GM18526 (cell line): ENCODE measurements around the gene CCDC120.

ENCODE experiments used
- POLR2A ChIP-seq: IDR thresholded peaks from 3 replicates; pipeline ENCODE4 v1.6.1; 2011; ENCODE audit not compliant: insufficient read length; ENCODE audit errors: extremely low read depth

CCDC120 gene

DNA sequence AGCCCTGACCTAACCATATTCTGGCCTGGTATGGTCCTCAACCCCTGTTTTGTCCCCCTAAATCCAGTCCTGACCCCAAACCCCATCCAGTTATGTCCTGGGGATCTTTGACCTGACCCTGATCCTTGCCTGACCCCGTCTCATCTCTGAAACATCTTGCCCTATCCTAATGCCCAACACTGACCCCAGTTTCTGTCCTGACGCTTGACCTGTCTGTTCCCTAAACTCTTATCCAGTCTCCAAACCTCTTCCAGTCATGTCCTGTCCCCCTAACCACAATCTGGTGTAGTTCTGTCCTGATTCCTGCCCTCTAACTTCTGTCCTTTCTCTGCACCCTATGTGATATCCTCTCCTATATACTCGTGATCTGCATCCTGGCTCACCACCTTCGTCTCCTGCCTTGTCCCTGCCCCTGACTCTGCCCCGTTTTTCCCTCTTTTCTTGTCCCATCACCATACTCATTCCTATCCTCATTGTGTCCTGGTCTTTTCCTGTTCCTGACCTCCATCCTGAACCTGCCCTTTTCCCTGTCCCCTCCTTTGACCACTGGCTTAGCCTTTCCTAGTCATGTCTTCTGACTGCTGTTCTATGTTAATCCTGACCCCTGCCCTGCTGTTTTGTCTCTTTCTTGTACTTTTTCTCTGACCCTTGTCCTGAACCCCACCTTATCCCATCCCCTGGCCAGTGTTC is 4.6 kb upstream of the CCDC120 start:
- no peak for TF ChIP-seq POLR2A

DNA sequence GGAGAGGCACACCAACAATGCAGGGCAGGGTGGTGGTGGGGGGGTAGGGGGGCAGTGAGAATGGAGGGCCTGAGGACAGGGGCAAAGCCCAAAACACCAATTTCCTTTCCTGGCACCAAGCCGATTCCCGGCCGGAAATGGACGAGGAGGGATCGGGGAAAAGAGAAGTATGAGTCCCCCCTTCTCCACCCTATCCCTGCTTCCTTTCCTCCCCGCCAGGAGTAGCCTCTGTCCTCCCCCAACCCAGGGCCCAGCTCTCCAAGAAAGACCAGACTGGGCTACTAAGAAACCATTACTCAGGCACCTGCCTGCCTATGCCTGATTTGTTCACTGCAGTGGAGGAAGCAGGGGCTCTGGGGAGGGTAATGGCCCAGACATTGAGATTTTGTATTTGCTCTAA is 402 bp downstream of the CCDC120 start:
- no peak for TF ChIP-seq POLR2A

DNA sequence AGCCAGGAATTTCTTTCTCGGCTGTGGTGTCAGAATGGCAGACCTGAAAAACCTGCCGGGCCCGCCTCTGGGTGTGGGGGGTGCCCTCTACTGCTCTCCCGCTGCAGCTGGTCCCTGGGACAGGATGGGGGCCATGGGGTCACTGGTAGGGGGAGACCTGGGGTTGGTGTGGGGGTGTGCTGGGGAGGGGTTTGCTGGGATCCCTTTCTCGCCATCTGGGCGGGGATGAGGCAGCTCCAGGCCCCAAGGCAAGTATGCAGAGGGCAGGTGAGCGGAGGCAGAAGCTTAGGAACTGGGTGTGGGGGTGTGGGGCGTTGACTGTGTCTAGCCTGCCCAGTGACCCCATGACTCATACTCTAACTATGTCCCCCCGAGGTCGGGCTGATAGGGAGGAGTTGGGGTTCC is 884 bp downstream of the CCDC120 start:
- TF ChIP-seq POLR2A = no peak

DNA sequence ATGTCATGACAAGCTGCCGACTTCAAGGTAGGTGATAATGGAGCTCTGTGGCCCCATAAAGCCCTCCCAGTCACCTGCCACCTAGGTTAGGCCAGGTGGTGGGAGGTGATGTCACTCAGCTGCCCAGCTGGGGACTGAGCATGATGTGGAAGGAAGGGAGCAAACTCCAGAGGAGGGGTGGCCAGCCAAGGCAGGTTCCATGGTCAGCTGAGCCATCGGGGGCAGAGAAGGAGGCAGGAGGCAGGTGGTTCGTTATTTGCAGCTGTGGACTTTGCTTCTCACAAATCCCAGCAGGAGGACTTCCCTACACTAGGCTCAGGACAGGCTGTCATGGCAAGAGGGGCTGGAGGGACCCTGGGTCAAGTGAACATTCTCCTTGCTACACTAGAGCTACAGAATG is 2.1 kb downstream of the CCDC120 start:
- no peak for TF ChIP-seq POLR2A

DNA sequence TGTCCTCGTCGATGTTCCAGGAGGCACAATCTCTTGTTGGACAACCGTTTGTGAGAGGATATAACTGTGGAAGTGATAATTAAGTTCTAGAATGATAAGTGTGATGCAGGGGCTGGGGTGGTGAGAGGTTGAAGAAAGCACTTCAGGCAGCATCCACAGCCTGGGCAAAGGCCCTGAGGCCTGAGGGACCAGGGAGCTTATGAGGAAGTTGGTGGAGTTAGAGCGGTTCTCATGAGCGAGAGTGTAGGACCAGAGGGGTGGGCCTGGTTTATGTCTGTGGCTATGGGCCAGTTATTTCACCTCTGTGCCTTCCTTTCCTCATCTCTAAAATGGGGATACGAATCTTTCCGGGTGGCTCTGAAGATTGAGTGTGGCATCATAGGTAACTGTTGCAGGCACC is 2.7 kb downstream of the CCDC120 start:
- TF ChIP-seq POLR2A = no peak

DNA sequence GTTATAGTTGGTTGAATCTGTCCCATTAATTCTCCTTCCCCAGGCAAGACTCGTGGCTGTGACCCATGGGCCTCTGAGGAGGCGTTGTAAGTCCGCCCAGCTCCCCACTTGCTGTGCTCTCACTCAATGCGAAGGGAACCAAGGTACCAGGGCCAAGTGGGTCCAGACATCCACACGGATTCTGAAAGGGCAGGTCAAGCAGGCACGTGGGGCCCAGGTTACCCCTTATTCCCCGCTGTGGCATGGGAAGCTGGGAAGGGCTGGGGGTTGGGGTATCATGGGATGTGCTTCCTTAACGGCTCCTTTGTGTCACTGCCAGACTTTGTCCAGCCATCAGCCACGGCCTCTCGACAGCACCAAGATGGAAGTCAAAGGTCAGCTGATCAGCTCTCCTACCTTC is 3.1 kb downstream of the CCDC120 start:
- TF ChIP-seq POLR2A = no peak

DNA sequence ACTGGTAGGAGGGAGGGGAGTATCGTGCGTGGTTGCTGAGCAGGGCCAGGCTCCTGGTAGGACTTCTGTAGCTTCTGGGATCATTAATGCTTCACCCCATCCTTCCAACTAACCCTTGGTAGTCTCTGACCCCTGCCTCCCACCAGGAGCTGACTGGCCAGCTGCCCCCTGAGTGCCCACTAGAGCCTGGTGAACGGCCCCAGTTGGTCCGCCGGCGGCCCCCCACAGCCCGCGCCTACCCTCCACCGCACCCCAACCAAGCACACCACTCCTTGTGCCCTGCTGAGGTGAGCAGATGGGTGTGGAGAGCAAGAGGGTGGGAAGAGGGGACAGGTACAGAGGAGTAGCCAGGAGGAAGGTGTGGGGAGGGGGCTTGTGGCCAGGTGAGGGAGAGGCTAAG is 4.9 kb downstream of the CCDC120 start:
- no peak for TF ChIP-seq POLR2A

DNA sequence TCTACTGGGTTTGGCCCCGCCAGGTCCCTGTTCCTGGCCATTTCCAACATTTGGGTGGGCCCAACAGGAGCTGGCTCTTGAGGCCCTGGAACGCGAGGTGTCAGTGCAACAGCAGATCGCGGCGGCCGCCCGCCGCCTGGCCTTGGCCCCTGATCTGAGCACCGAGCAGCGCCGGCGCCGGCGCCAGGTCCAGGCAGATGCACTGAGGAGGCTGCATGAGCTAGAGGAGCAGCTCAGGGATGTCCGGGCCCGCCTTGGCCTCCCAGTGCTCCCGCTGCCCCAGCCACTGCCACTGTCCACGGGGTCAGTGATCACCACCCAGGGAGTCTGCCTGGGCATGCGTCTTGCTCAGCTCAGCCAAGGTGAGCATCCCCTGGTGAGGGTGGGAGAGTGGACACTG is 5.5 kb downstream of the CCDC120 start:
- TF ChIP-seq POLR2A = no peak

DNA sequence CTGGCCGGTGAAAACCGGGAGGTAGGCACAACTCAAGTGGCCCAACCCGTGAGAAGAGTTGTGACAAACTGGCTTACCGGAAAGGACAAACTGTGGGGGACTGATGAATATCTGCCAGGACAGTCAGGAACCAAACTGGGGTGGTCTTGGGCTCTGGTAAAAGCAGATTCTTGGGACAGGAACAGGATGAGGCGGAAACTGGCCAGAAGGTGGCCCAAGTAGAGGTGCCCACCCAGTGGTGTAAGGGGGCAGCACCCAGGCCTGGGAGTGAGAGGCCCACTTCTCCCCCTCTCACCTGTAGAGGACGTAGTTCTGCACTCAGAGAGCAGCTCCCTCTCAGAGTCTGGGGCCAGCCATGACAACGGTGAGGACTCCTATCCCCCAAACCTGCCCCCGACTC is 5.9 kb downstream of the CCDC120 start:
- TF ChIP-seq POLR2A = no peak

DNA sequence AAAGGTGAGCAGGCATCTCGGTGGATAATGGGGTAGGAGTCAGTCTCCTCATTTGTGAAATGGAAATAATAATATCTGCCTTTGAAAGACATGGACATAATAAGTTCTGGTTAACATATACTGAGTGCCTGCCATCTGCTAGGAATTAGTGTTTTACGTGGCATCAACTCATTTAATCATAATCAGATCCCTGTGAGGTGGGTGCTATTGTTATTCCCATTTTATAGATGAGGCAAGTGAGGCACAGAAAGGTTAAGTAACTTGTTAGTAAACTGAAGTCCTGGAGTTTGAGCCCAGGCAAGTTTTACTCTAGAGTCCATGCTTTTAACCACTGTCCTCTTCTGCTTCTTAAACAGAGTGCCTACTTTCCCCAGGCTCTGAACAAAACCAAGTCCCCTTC is 7.5 kb downstream of the CCDC120 start:
- no peak for TF ChIP-seq POLR2A

DNA sequence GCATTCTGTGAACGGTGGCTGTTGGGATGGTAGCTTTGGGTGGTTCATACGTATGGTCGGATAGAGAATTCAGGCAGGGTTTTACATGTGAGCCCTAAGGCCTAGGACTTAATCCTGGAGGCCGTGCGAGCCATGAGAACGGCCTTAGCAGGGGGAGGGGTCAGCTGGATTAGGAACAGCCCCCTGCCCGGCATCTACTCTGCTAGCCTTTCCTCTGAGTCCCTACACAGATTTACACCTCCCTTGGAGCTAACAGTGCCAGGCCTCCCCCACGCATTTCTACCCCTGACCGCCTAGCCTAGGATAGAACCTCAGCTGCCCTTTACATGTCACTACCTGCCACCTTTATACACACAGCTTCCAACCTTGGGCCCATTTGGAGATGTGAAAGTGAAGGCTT is 7.9 kb downstream of the CCDC120 start:
- TF ChIP-seq POLR2A = no peak

DNA sequence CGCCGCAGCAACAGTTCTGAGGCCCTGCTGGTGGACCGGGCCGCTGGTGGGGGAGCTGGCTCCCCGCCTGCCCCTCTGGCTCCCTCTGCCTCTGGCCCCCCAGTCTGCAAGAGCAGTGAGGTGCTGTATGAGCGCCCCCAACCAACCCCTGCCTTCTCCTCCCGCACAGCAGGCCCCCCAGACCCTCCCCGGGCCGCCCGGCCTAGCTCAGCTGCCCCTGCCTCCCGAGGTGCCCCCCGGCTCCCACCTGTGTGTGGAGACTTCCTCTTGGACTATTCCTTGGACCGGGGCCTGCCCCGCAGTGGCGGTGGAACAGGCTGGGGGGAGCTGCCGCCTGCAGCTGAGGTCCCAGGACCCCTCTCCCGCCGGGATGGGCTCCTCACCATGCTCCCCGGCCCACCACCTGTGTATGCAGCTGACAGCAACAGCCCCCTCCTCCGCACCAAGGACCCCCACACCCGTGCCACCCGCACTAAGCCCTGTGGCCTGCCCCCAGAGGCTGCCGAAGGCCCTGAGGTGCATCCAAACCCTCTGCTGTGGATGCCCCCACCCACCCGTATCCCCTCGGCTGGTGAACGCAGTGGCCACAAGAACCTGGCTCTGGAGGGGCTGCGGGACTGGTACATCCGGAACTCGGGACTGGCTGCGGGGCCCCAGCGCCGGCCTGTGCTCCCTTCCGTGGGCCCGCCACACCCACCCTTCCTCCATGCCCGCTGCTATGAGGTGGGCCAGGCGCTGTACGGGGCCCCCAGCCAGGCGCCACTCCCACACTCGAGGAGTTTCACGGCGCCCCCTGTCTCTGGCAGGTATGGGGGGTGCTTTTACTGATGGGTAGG is 8.7 kb downstream of the CCDC120 start:
- TF ChIP-seq POLR2A = no peak

DNA sequence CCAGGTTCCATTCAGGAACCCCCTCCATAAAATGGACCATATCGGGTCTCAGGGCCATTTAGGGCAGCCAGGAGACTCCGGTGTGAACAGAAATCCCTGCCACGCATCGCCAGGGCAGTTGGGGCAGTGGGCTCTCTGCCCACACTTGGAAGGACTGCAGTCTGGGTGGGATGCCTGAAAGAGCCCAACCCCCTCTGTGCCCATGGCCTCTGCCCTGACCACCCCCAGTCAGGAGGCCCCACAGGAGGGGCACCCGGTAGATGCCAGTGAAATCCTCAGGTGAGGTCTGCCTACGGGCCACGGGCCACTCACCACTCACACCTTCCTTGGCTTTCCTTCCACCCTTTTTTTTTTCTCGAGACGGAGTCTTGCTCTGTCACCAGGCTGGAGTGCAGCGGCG is 10.2 kb downstream of the CCDC120 start:
- TF ChIP-seq POLR2A = no peak

DNA sequence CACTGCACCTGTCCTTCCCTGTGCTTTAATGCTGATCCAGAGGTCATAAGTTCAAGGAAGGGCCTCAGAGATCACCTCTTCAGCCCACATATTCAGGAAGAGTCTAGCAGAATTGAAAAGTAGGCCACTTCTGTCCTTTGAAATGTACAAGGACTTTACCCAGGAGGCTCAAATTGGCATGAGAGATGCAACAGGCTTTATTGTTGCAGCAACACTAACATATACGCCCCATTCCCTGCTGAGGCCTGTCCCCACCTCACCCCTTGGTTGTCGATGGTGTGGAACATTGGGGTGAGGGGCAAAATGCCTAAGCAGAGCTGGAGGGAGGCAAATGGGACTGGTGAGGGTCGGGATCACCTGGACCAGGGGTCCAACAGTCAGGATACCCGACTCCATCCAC is 12.2 kb downstream of the CCDC120 start:
- no peak for TF ChIP-seq POLR2A

DNA sequence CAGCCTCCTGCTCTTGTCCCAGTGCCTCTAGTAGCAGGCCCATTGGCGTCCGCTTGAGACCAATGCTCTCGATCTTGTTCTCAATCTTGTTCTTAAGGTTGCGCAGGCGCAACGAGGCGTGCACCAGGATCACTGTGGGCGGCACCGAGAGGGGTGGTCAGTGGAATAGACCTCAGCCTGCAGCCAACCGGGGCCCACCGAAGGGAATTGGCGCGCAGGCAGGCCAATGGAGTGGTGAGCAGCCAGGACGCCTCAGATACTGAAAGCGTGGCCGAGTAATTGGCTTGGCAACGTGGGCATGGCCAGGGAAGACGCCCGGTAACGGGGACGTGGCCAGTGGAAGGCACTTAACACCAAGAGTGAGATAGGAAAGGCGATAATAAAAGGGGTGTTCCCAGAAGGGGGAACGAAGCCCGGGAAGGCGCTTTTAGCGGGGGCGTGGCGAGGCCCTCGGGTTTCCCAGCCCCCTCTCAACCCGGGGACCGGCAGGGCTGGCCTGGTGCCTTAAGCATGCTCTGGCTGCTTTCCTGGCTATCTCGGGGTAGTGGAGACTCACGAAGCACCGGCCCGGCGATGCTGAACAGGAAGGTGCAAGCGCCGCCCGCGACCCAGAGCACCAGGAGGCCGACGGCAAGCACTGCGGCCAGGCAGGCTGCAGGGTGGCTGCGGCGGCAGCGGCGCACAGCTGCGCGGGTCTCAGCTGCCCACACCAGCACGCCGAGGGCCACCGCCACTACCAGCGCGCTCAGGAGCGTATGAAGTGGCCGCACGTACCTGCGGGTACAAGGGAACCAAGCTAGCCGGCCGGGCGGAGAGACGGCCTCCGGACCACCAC is 13.3 kb downstream of the CCDC120 start:
- no peak for TF ChIP-seq POLR2A

DNA sequence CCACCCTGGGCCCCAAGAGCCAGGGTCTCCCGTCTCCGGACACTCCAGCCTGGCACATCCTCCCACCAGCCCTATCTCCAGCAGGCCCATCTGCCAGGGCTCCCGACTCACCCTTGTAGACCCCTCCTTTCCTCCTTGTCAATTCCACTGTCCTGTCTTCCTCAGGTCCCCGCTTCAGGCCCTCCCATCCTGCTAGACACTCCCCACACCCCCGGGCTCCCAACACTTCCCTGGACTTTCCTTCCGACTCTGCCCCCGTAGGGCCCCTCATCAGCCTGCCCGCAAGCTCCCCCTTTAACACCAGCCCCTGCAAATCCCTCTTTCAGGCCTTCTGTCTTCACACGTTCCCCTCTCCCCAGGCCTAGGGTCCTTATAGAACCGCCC is 13.9 kb downstream of the CCDC120 start:
- no peak for TF ChIP-seq POLR2A
